Measurements from ENCODE around the gene SCUBE2. TPM values are rescaled to one million over a fixed set of nuclear protein-coding genes. Genes with fewer than 3 reads are reported as not detected.
"Not testable (repeated sequence)": the region's sequence is repeated elsewhere in the genome, so short reads cannot be mapped to it uniquely, and the experiment has no call there.

Gene SCUBE2
- total and polyA plus RNA-seq, 12 donors: 1.9 to 47.6 (median 4.1) TPM

- Histone ChIP-seq H3K27me3 (no peaks in the 10 kb centered on the region), H3K9me3 (replicated peaks in 1 of 3) (no peaks in the 10 kb centered on the region), H3K4me1 (replicated peaks in 1 of 2) (no peaks in the 10 kb centered on the region), H3K36me3 (replicated peaks in 1 of 2) (no peaks in the 10 kb centered on the region), H3K27ac (no peak overlapping the region), H3K4me3 (no peak overlapping the region)
- intact Hi-C loops (cut with DNase I): no loop called here
- WGBS, 4 donors: 90 to 98% (median 92%) methylated on average over 7 of the region's 7 CpGs
- TF ChIP-seq POLR2A (IDR thresholded peaks at IDR 0.05): no peak
- TF ChIP-seq CTCF (IDR thresholded peaks at IDR 0.05): no peak
- DNase-seq: no peak
Observed at GRCh38 chr11:9104580-9104979, 13.2 kb upstream of the SCUBE2 start.

DNA sequence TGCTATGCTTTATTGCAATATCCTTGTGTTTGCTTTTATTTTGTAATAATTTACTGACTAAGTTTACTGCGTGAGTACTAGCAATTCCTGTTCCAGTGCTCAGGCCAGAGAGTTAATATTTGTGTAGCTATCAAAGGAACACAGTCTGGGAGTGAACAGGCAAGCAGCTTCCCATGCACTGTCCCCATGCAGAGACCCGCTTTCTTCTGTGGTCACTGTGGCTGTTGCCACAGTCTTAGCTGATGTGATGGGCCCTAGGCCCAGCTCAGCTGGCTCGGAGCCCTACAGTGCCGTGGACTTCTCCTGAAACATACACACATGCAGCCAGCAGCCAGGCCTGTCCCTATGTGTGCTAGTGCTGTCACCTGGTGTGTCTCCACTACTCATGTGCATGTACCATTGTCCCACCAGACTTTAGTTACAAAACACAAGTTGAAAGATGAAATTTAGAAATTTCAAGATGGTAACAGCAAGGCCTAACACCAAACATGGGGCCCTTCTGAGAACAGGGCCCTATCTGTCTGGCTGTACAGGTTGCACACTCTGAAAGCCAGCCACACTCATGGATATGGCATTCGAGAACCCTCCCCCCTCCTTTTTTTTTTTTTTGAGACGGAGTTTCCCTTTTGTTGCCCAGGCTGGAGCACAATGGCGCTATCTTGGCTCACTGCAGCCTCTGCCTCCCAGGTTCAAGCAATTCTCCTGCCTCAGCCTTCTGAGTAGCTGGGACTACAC, 12.3 kb upstream of the SCUBE2 start:
- Histone ChIP-seq H3K36me3 (replicated peaks in 1 of 2) (no peaks in the 10 kb centered on the region), H3K9me3 (replicated peaks in 1 of 3) (no peaks in the 10 kb centered on the region), H3K4me3 (no peak overlapping the region), H3K27ac (no peak overlapping the region), H3K27me3 (no peaks in the 10 kb centered on the region), H3K4me1 (replicated peaks in 1 of 2) (no peaks in the 10 kb centered on the region)
- 93 to 95% (median 93%) methylated on average over 7 of the region's 7 CpGs for WGBS, 4 donors
- DNase-seq: no peak
- intact Hi-C loops (cut with DNase I): no loop called here
- no peak for TF ChIP-seq CTCF (IDR thresholded peaks at IDR 0.05)
- no peak for TF ChIP-seq POLR2A (IDR thresholded peaks at IDR 0.05)

- Histone ChIP-seq H3K27ac (no peak overlapping the region), H3K4me1 (replicated peaks in 1 of 2) (no peaks in the 10 kb centered on the region), H3K4me3 (no peak overlapping the region), H3K27me3 (no peaks in the 10 kb centered on the region), H3K9me3 (replicated peaks in 1 of 3) (no peaks in the 10 kb centered on the region), H3K36me3 (replicated peaks in 1 of 2) (no peaks in the 10 kb centered on the region)
- intact Hi-C loops (cut with DNase I): no loop called here
- TF ChIP-seq POLR2A (IDR thresholded peaks at IDR 0.05) (no peak), CTCF (IDR thresholded peaks at IDR 0.05) (no peak)
- 65 to 90% (median 77%) methylated on average over 4 of the region's 4 CpGs for WGBS, 4 donors
- no peak for DNase-seq
Observed at GRCh38 chr11:9099617-9100016, 8.2 kb upstream of the SCUBE2 start.

GRCh38 chr11:9098455-9098854, 7.1 kb upstream of the SCUBE2 start:
- H3K4me1 ChIP-seq (replicated peaks in 1 of 2); intact Hi-C loops (cut with DNase I); DNase-seq; H3K4me3 ChIP-seq; H3K27me3 ChIP-seq; H3K9me3 ChIP-seq (replicated peaks in 1 of 3); H3K27ac ChIP-seq; H3K36me3 ChIP-seq (replicated peaks in 1 of 2): not testable (repeated sequence)
- 37 to 93% (median 48%) methylated on average over 2 of the region's 2 CpGs for WGBS, 4 donors

DNA sequence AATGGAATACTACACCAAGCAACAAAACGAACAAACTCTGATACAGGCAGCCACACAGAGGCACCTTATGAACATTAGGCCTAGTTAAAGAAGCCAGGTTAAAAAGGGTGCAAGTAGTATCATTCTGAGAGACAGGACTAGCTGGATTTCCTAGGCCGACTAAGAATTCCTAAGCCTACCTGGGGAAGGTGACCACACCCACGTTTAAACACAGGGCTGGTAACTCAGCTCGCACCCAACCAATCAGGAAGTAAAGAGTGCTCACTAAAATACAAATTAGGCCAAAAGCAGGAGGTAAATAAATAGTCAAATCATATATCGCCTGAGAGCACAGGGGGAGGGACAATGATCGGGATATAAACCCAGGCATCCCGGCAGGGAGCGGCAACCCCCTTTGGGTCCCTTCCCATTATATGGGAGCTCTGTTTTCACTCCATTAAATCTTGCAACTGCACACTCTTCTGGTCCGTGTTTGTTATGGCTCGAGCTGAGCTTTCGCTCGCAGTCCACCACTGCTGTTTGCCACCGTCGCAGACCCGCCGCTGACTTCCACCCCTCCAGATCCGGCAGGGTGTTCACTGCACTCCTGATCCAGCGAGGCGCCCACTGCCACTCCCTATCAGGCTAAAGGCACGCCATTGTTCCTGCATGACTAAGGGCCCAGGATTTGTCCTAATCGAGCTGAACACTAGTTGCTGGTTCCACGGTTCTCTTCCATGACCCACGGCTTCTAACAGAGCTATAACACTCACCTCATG, 6.0 kb upstream of the SCUBE2 start:
- H3K27me3 ChIP-seq; H3K4me1 ChIP-seq (replicated peaks in 1 of 2); H3K9me3 ChIP-seq (replicated peaks in 1 of 3); H3K4me3 ChIP-seq; intact Hi-C loops (cut with DNase I); H3K36me3 ChIP-seq (replicated peaks in 1 of 2); H3K27ac ChIP-seq; DNase-seq: not testable (repeated sequence)
- 90 to 93% (median 91%) methylated on average over 23 of the region's 23 CpGs for WGBS, 4 donors
